ENCODE data around the gene BRINP2. TPM values are rescaled to one million over a fixed set of nuclear protein-coding genes. Genes with fewer than 3 reads are reported as not detected.

BRINP2 gene
- total and polyA plus RNA-seq, 2 of the 8 experiments (the other 6 are each of a cell fraction or from before 2014, with no cell fraction given) = 0.39 to 0.42 TPM

DNA sequence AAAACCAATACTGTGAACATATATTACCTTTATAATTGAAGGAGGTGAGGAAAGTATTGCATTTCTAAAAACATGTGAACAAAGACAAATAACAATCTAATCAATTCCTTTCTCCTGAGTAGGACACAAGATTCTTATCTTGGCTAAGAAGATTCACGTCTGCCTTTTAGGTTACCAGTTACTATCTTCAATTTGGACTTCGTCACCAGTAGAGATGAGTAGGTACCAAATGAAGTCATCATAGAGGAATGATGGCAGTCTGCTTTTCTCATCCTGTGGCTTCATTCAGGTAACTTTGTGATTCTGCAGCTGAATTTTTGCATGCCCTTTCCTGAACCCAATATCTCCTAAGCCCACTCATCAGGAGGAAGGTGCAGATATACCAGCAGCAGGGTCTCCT lies 38.6 kb upstream of the BRINP2 start (continued):
- TF ChIP-seq, protein P1, sequence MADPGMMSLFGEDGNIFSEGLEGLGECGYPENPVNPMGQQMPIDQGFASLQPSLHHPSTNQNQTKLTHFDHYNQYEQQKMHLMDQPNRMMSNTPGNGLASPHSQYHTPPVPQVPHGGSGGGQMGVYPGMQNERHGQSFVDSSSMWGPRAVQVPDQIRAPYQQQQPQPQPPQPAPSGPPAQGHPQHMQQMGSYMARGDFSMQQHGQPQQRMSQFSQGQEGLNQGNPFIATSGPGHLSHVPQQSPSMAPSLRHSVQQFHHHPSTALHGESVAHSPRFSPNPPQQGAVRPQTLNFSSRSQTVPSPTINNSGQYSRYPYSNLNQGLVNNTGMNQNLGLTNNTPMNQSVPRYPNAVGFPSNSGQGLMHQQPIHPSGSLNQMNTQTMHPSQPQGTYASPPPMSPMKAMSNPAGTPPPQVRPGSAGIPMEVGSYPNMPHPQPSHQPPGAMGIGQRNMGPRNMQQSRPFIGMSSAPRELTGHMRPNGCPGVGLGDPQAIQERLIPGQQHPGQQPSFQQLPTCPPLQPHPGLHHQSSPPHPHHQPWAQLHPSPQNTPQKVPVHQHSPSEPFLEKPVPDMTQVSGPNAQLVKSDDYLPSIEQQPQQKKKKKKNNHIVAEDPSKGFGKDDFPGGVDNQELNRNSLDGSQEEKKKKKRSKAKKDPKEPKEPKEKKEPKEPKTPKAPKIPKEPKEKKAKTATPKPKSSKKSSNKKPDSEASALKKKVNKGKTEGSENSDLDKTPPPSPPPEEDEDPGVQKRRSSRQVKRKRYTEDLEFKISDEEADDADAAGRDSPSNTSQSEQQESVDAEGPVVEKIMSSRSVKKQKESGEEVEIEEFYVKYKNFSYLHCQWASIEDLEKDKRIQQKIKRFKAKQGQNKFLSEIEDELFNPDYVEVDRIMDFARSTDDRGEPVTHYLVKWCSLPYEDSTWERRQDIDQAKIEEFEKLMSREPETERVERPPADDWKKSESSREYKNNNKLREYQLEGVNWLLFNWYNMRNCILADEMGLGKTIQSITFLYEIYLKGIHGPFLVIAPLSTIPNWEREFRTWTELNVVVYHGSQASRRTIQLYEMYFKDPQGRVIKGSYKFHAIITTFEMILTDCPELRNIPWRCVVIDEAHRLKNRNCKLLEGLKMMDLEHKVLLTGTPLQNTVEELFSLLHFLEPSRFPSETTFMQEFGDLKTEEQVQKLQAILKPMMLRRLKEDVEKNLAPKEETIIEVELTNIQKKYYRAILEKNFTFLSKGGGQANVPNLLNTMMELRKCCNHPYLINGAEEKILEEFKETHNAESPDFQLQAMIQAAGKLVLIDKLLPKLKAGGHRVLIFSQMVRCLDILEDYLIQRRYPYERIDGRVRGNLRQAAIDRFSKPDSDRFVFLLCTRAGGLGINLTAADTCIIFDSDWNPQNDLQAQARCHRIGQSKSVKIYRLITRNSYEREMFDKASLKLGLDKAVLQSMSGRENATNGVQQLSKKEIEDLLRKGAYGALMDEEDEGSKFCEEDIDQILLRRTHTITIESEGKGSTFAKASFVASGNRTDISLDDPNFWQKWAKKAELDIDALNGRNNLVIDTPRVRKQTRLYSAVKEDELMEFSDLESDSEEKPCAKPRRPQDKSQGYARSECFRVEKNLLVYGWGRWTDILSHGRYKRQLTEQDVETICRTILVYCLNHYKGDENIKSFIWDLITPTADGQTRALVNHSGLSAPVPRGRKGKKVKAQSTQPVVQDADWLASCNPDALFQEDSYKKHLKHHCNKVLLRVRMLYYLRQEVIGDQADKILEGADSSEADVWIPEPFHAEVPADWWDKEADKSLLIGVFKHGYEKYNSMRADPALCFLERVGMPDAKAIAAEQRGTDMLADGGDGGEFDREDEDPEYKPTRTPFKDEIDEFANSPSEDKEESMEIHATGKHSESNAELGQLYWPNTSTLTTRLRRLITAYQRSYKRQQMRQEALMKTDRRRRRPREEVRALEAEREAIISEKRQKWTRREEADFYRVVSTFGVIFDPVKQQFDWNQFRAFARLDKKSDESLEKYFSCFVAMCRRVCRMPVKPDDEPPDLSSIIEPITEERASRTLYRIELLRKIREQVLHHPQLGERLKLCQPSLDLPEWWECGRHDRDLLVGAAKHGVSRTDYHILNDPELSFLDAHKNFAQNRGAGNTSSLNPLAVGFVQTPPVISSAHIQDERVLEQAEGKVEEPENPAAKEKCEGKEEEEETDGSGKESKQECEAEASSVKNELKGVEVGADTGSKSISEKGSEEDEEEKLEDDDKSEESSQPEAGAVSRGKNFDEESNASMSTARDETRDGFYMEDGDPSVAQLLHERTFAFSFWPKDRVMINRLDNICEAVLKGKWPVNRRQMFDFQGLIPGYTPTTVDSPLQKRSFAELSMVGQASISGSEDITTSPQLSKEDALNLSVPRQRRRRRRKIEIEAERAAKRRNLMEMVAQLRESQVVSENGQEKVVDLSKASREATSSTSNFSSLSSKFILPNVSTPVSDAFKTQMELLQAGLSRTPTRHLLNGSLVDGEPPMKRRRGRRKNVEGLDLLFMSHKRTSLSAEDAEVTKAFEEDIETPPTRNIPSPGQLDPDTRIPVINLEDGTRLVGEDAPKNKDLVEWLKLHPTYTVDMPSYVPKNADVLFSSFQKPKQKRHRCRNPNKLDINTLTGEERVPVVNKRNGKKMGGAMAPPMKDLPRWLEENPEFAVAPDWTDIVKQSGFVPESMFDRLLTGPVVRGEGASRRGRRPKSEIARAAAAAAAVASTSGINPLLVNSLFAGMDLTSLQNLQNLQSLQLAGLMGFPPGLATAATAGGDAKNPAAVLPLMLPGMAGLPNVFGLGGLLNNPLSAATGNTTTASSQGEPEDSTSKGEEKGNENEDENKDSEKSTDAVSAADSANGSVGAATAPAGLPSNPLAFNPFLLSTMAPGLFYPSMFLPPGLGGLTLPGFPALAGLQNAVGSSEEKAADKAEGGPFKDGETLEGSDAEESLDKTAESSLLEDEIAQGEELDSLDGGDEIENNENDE (IDR thresholded peaks at IDR 0.05; ENCODE audit: insufficient replicate concordance, low read length) = no peak
- TF ChIP-seq CBX5 (IDR thresholded peaks at IDR 0.05; ENCODE audit: low read depth, low read length) (no peak), CHD1 (IDR thresholded peaks at IDR 0.05; ENCODE audit: low read depth, low read length) (no peak)
- TF ChIP-seq, protein P2, sequence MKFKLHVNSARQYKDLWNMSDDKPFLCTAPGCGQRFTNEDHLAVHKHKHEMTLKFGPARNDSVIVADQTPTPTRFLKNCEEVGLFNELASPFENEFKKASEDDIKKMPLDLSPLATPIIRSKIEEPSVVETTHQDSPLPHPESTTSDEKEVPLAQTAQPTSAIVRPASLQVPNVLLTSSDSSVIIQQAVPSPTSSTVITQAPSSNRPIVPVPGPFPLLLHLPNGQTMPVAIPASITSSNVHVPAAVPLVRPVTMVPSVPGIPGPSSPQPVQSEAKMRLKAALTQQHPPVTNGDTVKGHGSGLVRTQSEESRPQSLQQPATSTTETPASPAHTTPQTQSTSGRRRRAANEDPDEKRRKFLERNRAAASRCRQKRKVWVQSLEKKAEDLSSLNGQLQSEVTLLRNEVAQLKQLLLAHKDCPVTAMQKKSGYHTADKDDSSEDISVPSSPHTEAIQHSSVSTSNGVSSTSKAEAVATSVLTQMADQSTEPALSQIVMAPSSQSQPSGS (IDR thresholded peaks at IDR 0.05; ENCODE audit: low read length) = no peak

All from H1 (cell line).